ENCODE measurements around the gene NRXN3.

The NRXN3 gene

DNA sequence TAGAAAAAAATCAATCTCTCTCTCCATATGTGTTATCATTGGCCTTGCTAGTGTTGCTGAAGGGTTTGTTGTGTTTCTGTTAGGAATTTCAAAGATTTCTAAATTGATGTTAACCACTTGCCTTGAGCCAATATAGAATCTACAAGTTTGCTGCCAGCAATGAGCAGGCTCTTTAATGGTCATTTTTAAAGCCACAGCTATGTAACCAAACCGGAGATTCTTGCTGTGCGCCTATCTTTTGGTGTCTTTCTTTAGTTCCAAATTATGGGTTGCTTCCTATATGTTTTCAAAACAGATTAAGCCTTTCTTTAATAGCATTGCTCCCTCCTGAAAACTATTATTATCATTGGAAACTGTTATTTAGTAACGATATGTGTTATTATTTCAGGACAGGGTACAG lies 1495.4 kb downstream of the NRXN3 start:
- ChIA-PET CTCF (no interaction called here), POLR2A (no interaction called here)
- TF ChIP-seq, protein P1, sequence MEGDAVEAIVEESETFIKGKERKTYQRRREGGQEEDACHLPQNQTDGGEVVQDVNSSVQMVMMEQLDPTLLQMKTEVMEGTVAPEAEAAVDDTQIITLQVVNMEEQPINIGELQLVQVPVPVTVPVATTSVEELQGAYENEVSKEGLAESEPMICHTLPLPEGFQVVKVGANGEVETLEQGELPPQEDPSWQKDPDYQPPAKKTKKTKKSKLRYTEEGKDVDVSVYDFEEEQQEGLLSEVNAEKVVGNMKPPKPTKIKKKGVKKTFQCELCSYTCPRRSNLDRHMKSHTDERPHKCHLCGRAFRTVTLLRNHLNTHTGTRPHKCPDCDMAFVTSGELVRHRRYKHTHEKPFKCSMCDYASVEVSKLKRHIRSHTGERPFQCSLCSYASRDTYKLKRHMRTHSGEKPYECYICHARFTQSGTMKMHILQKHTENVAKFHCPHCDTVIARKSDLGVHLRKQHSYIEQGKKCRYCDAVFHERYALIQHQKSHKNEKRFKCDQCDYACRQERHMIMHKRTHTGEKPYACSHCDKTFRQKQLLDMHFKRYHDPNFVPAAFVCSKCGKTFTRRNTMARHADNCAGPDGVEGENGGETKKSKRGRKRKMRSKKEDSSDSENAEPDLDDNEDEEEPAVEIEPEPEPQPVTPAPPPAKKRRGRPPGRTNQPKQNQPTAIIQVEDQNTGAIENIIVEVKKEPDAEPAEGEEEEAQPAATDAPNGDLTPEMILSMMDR (IDR thresholded peaks at IDR 0.05; ENCODE audit: insufficient read depth, low read length, missing control alignments): no peak
- DNase-seq (ENCODE audit: low read depth, low spot score): no peak
- H3K4me3 ChIP-seq (ENCODE audit: low read depth, low read length): no peak overlapping the region

DNA sequence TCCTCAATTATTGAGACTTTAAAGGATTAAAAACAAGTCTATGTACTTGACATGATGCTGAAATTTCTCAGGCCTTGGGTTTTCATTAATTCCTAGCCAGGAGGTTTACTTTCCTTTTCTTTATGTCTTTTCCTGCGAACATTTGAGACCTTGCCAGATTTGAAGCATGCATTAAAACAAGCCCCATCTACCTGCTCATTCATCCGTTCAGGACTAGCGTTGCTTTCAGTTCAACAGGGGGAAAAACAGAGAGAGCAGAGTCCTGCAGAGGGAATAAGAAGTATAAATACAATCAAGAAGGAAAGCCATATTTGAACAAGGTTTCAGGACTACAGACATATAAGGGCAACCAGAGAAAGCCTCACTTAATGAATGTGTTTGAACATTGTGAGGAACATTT lies 1498.8 kb downstream of the NRXN3 start:
- DNase-seq (ENCODE audit: low read depth, low spot score): no peak
- CTCF ChIA-PET: no interaction called here
- POLR2A ChIA-PET: no interaction called here
- no peak overlapping the region for H3K4me3 ChIP-seq (ENCODE audit: low read depth, low read length)
- TF ChIP-seq, protein P1 (IDR thresholded peaks at IDR 0.05; ENCODE audit: insufficient read depth, low read length, missing control alignments): no peak

DNA sequence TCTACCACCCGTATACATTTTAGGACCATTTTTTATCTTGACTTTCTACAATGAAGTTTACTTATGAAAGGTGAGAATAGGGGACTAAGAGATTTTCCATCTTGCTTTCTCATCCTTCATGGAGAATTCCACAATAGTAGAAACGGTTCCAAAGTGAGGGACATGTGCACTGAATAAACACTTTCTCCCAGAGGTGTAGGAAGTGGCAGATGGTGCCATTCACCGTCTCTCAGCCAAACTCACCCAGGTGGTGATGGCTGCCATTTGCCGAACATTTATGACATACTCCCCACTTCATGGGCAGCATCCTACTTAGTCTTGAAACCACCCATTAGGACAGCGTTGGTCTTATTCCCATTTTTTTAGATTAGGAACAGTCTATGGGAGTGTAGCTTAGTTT lies 1500.6 kb downstream of the NRXN3 start:
- TF ChIP-seq, protein P1 (IDR thresholded peaks at IDR 0.05; ENCODE audit: insufficient read depth, low read length, missing control alignments): no peak
- POLR2A ChIA-PET: no interaction called here
- CTCF ChIA-PET: no interaction called here
- DNase-seq (ENCODE audit: low read depth, low spot score): no peak
- H3K4me3 ChIP-seq (ENCODE audit: low read depth, low read length): no peak overlapping the region

DNA sequence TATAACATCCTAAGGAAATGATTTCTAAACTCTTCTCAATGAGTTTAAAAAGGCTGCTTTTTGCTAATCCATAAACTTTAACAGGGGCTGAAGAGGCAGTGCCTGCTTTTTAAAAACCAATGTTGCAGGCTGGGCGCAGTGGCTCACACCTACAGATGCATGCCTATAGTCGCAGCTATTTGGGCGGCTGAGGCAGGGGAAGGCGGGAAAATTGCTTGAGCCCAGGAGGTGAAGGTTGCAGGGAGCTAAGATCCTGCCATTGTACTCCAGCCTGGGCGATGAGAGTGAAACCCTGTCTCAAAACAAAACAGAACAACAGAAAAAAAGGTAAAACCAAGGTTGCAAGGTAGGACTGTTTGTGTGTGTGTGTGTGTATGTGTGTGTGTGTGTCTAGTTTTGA lies 1509.9 kb downstream of the NRXN3 start:
- POLR2A ChIA-PET: no interaction called here
- TF ChIP-seq, protein P1 (IDR thresholded peaks at IDR 0.05; ENCODE audit: insufficient read depth, low read length, missing control alignments): no peak
- no peak for DNase-seq (ENCODE audit: low read depth, low spot score)
- no peak overlapping the region for H3K4me3 ChIP-seq (ENCODE audit: low read depth, low read length)
- CTCF ChIA-PET: no interaction called here

DNA sequence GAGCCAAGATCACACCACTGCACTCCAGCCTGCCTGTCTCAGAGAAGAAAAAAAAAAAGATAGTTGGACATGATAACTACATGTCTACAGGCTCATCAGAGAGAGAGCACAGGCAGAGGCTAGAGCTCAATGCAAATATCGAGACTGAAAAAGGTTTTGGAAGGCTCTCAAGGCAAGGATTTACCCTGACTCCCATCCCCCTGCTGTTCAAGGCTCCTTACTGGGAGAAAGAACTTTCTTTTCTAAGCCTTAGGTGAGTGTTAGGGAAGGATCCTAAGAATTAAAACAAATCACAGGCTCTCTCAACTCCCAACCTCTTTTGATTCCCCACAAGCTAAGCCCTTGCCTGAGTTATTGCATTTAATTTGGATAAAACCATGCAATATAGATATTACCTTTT lies 1516.0 kb downstream of the NRXN3 start:
- ChIA-PET CTCF (no interaction called here), POLR2A (no interaction called here)
- H3K4me3 ChIP-seq (ENCODE audit: low read depth, low read length): no peak overlapping the region
- no peak for DNase-seq (ENCODE audit: low read depth, low spot score)
- TF ChIP-seq, protein P1 (IDR thresholded peaks at IDR 0.05; ENCODE audit: insufficient read depth, low read length, missing control alignments): no peak

DNA sequence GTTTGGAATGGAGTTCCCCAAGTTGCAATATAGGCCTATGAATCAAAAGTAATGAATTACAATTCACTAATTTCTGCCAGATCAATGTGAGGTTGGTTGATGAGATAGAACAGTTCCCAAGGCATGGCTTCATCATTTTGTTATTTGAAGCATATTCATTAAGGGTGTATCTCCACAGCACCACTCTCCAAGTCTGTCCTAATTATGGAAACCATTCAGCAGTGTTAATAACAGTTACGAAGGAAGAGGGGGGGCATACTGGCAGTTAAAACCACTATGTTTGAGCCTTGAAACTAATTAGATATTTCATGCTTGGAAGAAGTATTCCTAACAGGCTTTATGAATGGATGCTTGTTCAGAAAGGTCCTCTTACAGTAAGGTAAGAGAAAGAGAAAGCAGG lies 1520.8 kb downstream of the NRXN3 start:
- no peak overlapping the region for H3K4me3 ChIP-seq (ENCODE audit: low read depth, low read length)
- no peak for DNase-seq (ENCODE audit: low read depth, low spot score)
- POLR2A ChIA-PET: no interaction called here
- CTCF ChIA-PET: no interaction called here
- TF ChIP-seq, protein P1 (IDR thresholded peaks at IDR 0.05; ENCODE audit: insufficient read depth, low read length, missing control alignments): no peak
